Spleen (tissue), 7 donors: ENCODE data around the gene ABHD13.

Experiments
- CTCF ChIP-seq, 11 experiments: fragments of 200-600 bp in 7 of 11; fragments of 450-650 bp in 4 of 11; sonication (generic) in 4 of 11; IDR thresholded peaks in 8 of 11; conservative IDR thresholded peaks in 3 of 11; 1 replicate in 7 of 11; 2 replicates in 4 of 11; pipeline versions ENCODE4 v1.4.0 to v1.8.0; 2016 to 2021; ENCODE audit warnings: antibody characterized with exemption in 11 of 11, inconsistent platforms in 4 of 11, mild to moderate bottlenecking in 1 of 11
- POLR2A ChIP-seq, 3 donors: fragments of 450-650 bp; IDR thresholded peaks; one replicate each; pipeline ENCODE4 v1.5.1; 2017; ENCODE audit warnings: antibody characterized with exemption in 3 of 3, mild to moderate bottlenecking in 1 of 3
- POLR2AphosphoS5 ChIP-seq, 3 donors: sonication (generic); formaldehyde crosslinking; IDR thresholded peaks; one replicate each; pipeline ENCODE4 v1.5.1; 2017; ENCODE audit warnings: antibody characterized with exemption in 3 of 3
- donor health status: DM: no; HTN: no; CAD: no; lungs with moderate emphysema.
- donor health status: DM: no; HTN: no; CAD: no.
- donor health status: DM: no; HTN: no; CAD: no.

GRCh38 chr13:108281901-108282300 is 63.7 kb downstream of the ABHD13 start:
- TF ChIP-seq CTCF (IDR thresholded peaks at IDR 0.05 in 8 of 11, conservative IDR thresholded peaks at IDR 0.05 in 3 of 11), result no peak
- no peak for TF ChIP-seq POLR2A (IDR thresholded peaks at IDR 0.05)
- no peak for TF ChIP-seq POLR2AphosphoS5 (IDR thresholded peaks at IDR 0.05)
